SU-DHL-6 (cell line): Measurements from ENCODE around the gene IGFL2.

Experiments used
- EZH2phosphoT487 ChIP-seq: fragments of 200-600 bp; sonication (generic), shearing (Covaris generic); conservative IDR thresholded peaks from 2 replicates; pipeline ENCODE4 v1.6.1; 2018; ENCODE audit warnings: mild to moderate bottlenecking, antibody characterized with exemption, low read length, moderate library complexity, mixed read lengths
- TF ChIP-seq, protein P1 (sequence below): fragments of 200-600 bp; sonication (generic); IDR thresholded peaks from one replicate; pipeline ENCODE4 v1.5.1; 2017; ENCODE audit warnings: antibody characterized with exemption, mild to moderate bottlenecking, low read length, moderate library complexity; ENCODE audit not compliant: insufficient read depth, poor library complexity, severe bottlenecking

- TF ChIP-seq, protein P1, sequence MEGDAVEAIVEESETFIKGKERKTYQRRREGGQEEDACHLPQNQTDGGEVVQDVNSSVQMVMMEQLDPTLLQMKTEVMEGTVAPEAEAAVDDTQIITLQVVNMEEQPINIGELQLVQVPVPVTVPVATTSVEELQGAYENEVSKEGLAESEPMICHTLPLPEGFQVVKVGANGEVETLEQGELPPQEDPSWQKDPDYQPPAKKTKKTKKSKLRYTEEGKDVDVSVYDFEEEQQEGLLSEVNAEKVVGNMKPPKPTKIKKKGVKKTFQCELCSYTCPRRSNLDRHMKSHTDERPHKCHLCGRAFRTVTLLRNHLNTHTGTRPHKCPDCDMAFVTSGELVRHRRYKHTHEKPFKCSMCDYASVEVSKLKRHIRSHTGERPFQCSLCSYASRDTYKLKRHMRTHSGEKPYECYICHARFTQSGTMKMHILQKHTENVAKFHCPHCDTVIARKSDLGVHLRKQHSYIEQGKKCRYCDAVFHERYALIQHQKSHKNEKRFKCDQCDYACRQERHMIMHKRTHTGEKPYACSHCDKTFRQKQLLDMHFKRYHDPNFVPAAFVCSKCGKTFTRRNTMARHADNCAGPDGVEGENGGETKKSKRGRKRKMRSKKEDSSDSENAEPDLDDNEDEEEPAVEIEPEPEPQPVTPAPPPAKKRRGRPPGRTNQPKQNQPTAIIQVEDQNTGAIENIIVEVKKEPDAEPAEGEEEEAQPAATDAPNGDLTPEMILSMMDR: no peak
- TF ChIP-seq EZH2phosphoT487: no peak
These were observed 14.2 kb upstream of the IGFL2 start for GRCh38 chr19:46133777-46134241.
